H9 (cell line): Measurements from ENCODE around the gene MYBPC3. TPM values are rescaled to one million over a fixed set of nuclear protein-coding genes. Genes with fewer than 3 reads are reported as not detected.

Source experiments
- DNase-seq: peaks from one replicate; pipeline ENCODE4 v3.0.0-alpha.2; 2017
- H2AFZ ChIP-seq: one replicate; pipeline ENCODE4 v1.6.1; 2013; ENCODE audit warnings: mild to moderate bottlenecking, low read length, control low read depth, moderate library complexity
- H2AK5ac ChIP-seq: 2 replicates; pipeline ENCODE4 v1.6.1; 2013; ENCODE audit warnings: low read length, control low read depth, mixed read lengths; ENCODE audit not compliant: insufficient read length
- H2BK120ac ChIP-seq: one replicate; pipeline ENCODE4 v1.6.1; 2013; ENCODE audit warnings: low read depth, mild to moderate bottlenecking, low read length, control low read depth, inconsistent platforms; ENCODE audit not compliant: poor library complexity, severe bottlenecking
- H2BK12ac ChIP-seq: 2 replicates; pipeline ENCODE4 v1.6.1; 2013; ENCODE audit warnings: low read length, control low read depth, mixed read lengths, low read depth; ENCODE audit not compliant: insufficient read length
- H2BK15ac ChIP-seq: 2 replicates; pipeline ENCODE4 v1.6.1; 2013; ENCODE audit warnings: low read depth, low read length, control low read depth
- H2BK20ac ChIP-seq: one replicate; pipeline ENCODE4 v1.6.1; 2013; ENCODE audit warnings: low read depth, mild to moderate bottlenecking, low read length, control low read depth, inconsistent platforms; ENCODE audit not compliant: poor library complexity, severe bottlenecking
- H2BK5ac ChIP-seq: 2 replicates; pipeline ENCODE4 v1.6.1; 2013; ENCODE audit warnings: low read length, control low read depth, mixed read lengths; ENCODE audit not compliant: insufficient read length
- H3K14ac ChIP-seq: 2 replicates; pipeline ENCODE4 v1.6.1; 2013; ENCODE audit warnings: low read length, control low read depth; ENCODE audit not compliant: insufficient read depth
- H3K18ac ChIP-seq: 2 replicates; pipeline ENCODE4 v1.6.1; 2013; ENCODE audit warnings: low read depth, mild to moderate bottlenecking, mixed read lengths, low read length, control low read depth; ENCODE audit not compliant: insufficient read length
- H3K23ac ChIP-seq: 2 replicates; pipeline ENCODE4 v1.6.1; 2013; ENCODE audit warnings: low read length, control low read depth, mixed read lengths, low read depth; ENCODE audit not compliant: insufficient read length
- H3K23me2 ChIP-seq: 2 replicates; pipeline ENCODE4 v1.6.1; 2013; ENCODE audit warnings: low read depth, mild to moderate bottlenecking, mixed read lengths, low read length, control low read depth; ENCODE audit not compliant: insufficient read length, poor library complexity, severe bottlenecking
- H3K27ac ChIP-seq: 2 replicates; pipeline ENCODE4 v1.5.1; 2013; ENCODE audit warnings: low read length, control low read depth, mixed read lengths, low read depth; ENCODE audit not compliant: insufficient read length
- H3K27me3 ChIP-seq: 2 replicates; pipeline ENCODE4 v1.6.1; 2013; ENCODE audit warnings: low read length, control low read depth, inconsistent platforms; ENCODE audit not compliant: insufficient read depth
- H3K4ac ChIP-seq: 2 replicates; pipeline ENCODE4 v1.6.1; 2013; ENCODE audit warnings: low read depth, mild to moderate bottlenecking, control low read depth, inconsistent platforms, low read length, moderate library complexity
- H3K4me1 ChIP-seq: 2 replicates; pipeline ENCODE4 v1.6.1; 2013; ENCODE audit warnings: low read length, control low read depth, inconsistent platforms; ENCODE audit not compliant: insufficient read depth
- H3K4me2 ChIP-seq: 2 replicates; pipeline ENCODE4 v1.6.1; 2013; ENCODE audit warnings: low read length, control low read depth, mixed read lengths; ENCODE audit not compliant: insufficient read length, insufficient read depth
- H3K56ac ChIP-seq: 2 replicates; pipeline ENCODE4 v1.6.1; 2013; ENCODE audit warnings: low read depth, mild to moderate bottlenecking, mixed read lengths, low read length, control low read depth; ENCODE audit not compliant: insufficient read length
- H3K79me1 ChIP-seq: 2 replicates; pipeline ENCODE4 v1.6.1; 2013; ENCODE audit warnings: low read depth, mild to moderate bottlenecking, moderate library complexity, low read length, control low read depth, inconsistent platforms; ENCODE audit not compliant: insufficient read depth, poor library complexity, severe bottlenecking
- H3K79me2 ChIP-seq: 2 replicates; pipeline ENCODE4 v1.6.1; 2013; ENCODE audit warnings: low read length, control low read depth, inconsistent platforms; ENCODE audit not compliant: insufficient read depth
- H3K9ac ChIP-seq: 2 replicates; pipeline ENCODE4 v1.6.1; 2013; ENCODE audit warnings: low read length, control low read depth, mixed read lengths; ENCODE audit not compliant: insufficient read length; ENCODE audit errors: extremely low read depth
- H3K9me3 ChIP-seq: one replicate; pipeline ENCODE4 v1.6.1; 2013; ENCODE audit warnings: low read depth, low read length, inconsistent platforms; ENCODE audit not compliant: control insufficient read depth
- H3T11ph ChIP-seq: one replicate; pipeline ENCODE4 v1.6.1; 2013; ENCODE audit warnings: mild to moderate bottlenecking, low read length, control low read depth, inconsistent platforms
- H4K20me1 ChIP-seq: one replicate; pipeline ENCODE4 v1.6.1; 2013; ENCODE audit not compliant: control insufficient read depth, insufficient read length, insufficient read depth
- H4K5ac ChIP-seq: 2 replicates; pipeline ENCODE4 v1.6.1; 2013; ENCODE audit warnings: low read depth, mild to moderate bottlenecking, mixed read lengths, low read length, control low read depth; ENCODE audit not compliant: insufficient read length
- H4K8ac ChIP-seq: replicated peaks from 2 replicates; pipeline ENCODE4 v1.6.1; 2013; ENCODE audit warnings: low read length, control low read depth, mixed read lengths, low read depth; ENCODE audit not compliant: insufficient read length
- H4K91ac ChIP-seq: 2 replicates; pipeline ENCODE4 v1.6.1; 2013; ENCODE audit warnings: low read depth, mild to moderate bottlenecking, moderate library complexity, mixed read lengths, low read length, control low read depth; ENCODE audit not compliant: insufficient read length
- H3K27ac Mint-ChIP-seq, 3 experiments: 2 replicates in 2 of 3; 3 replicates in 1 of 3; pipeline ENCODE4 v1.8.0; 2020 to 2021; ENCODE audit warnings: mixed read lengths in 3 of 3, mild to moderate bottlenecking in 1 of 3, moderate library complexity in 1 of 3
- H3K27me3 Mint-ChIP-seq: 2 replicates; pipeline ENCODE4 v1.8.0; 2021; ENCODE audit warnings: low read depth, mild to moderate bottlenecking, moderate library complexity, mixed read lengths
- H3K36me3 Mint-ChIP-seq, 3 experiments: 2 replicates in 2 of 3; 3 replicates in 1 of 3; pipeline ENCODE4 v1.8.0; 2020 to 2021; ENCODE audit warnings: low read depth in 3 of 3, mixed read lengths in 3 of 3; ENCODE audit not compliant: insufficient read depth in 1 of 3
- H3K4me1 Mint-ChIP-seq, 2 experiments: 2 replicates each; pipeline ENCODE4 v1.8.0; 2020; ENCODE audit warnings: mixed read lengths in 2 of 2
- H3K4me3 Mint-ChIP-seq, 2 experiments: 2 replicates in 1 of 2; 3 replicates in 1 of 2; pipeline ENCODE4 v1.8.0; 2020 to 2021; ENCODE audit warnings: mild to moderate bottlenecking in 2 of 2, mixed read lengths in 2 of 2, moderate library complexity in 1 of 2
- H3K9me3 Mint-ChIP-seq, 2 experiments: 2 replicates in 1 of 2; 3 replicates in 1 of 2; pipeline ENCODE4 v1.8.0; 2020; ENCODE audit warnings: mild to moderate bottlenecking in 2 of 2, mixed read lengths in 2 of 2, moderate library complexity in 1 of 2
- CTCF ChIP-seq: fragments of 200-600 bp; sonication (generic); conservative IDR thresholded peaks from 3 replicates; pipeline ENCODE4 v1.8.0; 2021; ENCODE audit warnings: antibody characterized with exemption, mild to moderate bottlenecking
- WGBS: extraction: QIAGEN DNeasy Blood & Tissue Kit; methylation state at CpG from one replicate; pipeline ENCODE4 v1.1.7; 2013; ENCODE audit warnings: missing lambda C conversion rate, low lambda C conversion rate, mixed read lengths; ENCODE audit not compliant: insufficient read length; ENCODE audit errors: extremely low coverage; 5-methylcytosine and 5-hydroxymethylcytosine counted together
- total RNA-seq: library from RNA; stranded (reverse); gene quantifications from 2 replicates; pipeline ENCODE4 v1.2.1, GENCODE V29; 2021

MYBPC3 gene
- total RNA-seq, 1 experiment from 2014 or later, result not detected

GRCh38 chr11:47284151-47284550 is 68.4 kb downstream of the MYBPC3 start:
- H3K9ac ChIP-seq, result no peak overlapping the region
- no peak overlapping the region for H4K8ac ChIP-seq
- no peaks in the 10 kb centered on the region for H4K20me1 ChIP-seq
- H3K79me2 ChIP-seq, result no peaks in the 10 kb centered on the region
- no peaks in the 10 kb centered on the region for H3K27me3 Mint-ChIP-seq
- no peak overlapping the region for H2AK5ac ChIP-seq
- no peak overlapping the region for H4K5ac ChIP-seq
- no peak overlapping the region for H2BK5ac ChIP-seq
- no peak overlapping the region for H3K18ac ChIP-seq
- H2AFZ ChIP-seq, result no peak overlapping the region
- H3K9me3 ChIP-seq, result no peaks in the 10 kb centered on the region
- H3K27ac Mint-ChIP-seq, result no peak overlapping the region
- no peak for TF ChIP-seq CTCF
- DNase-seq, result no peak
- no peak overlapping the region for H2BK120ac ChIP-seq
- no peak overlapping the region for H3K56ac ChIP-seq
- H3K23ac ChIP-seq, result no peak overlapping the region
- no peak overlapping the region for H3K27ac ChIP-seq
- H4K91ac ChIP-seq, result no peak overlapping the region
- H3K23me2 ChIP-seq, result no peaks in the 10 kb centered on the region
- no peak overlapping the region for H3K4me3 Mint-ChIP-seq
- peaks cover 51 to 85% (median 65%) of the 10 kb centered on the region in 3 experiments; a peak in 6 of 7 replicates for H3K36me3 Mint-ChIP-seq
- H3T11ph ChIP-seq, result no peak overlapping the region
- no peak overlapping the region for H3K14ac ChIP-seq
- no peak overlapping the region for H2BK20ac ChIP-seq
- no peak overlapping the region for H2BK12ac ChIP-seq
- H3K27me3 ChIP-seq, result no peaks in the 10 kb centered on the region
- H3K9me3 Mint-ChIP-seq, result no peaks in the 10 kb centered on the region
- H3K79me1 ChIP-seq, result no peaks in the 10 kb centered on the region
- no peak overlapping the region for H3K4me2 ChIP-seq
- H3K4me1 Mint-ChIP-seq, result peaks cover 2 to 14% of the 10 kb centered on the region in 2 experiments; a peak in 3 of 4 replicates
- H2BK15ac ChIP-seq, result no peak overlapping the region
- H3K4me1 ChIP-seq, result no peaks in the 10 kb centered on the region
- WGBS, result no CpG with 5 or more reads among the region's 4 CpGs
- H3K4ac ChIP-seq, result no peak overlapping the region
